DOHH2 (cell line): ENCODE results near the gene ADGRF3.

ENCODE experiments used
- H3F3A ChIP-seq: fragments of 200-600 bp; sonication (generic), shearing (Covaris generic); 2 replicates; pipeline ENCODE4 v1.6.0; 2016; ENCODE audit warnings: antibody characterized with exemption, mild to moderate bottlenecking; ENCODE audit not compliant: control insufficient read depth, insufficient read depth
- H3K27ac ChIP-seq: fragments of 200-600 bp; sonication (generic); 2 replicates; pipeline ENCODE4 v1.5.1; 2014; ENCODE audit warnings: low read depth, mild to moderate bottlenecking, low read length, moderate library complexity
- H3K27me3 ChIP-seq: fragments of 200-600 bp; sonication (generic); 2 replicates; pipeline ENCODE4 v1.6.1; 2014; ENCODE audit warnings: mild to moderate bottlenecking, low read length, mixed read lengths; ENCODE audit not compliant: control insufficient read depth
- H3K36me3 ChIP-seq: fragments of 200-600 bp; sonication (generic); 2 replicates; pipeline ENCODE4 v1.6.1; 2014; ENCODE audit warnings: mild to moderate bottlenecking, low read length, moderate library complexity, mixed read lengths; ENCODE audit not compliant: control insufficient read depth
- H3K4me1 ChIP-seq: fragments of 200-600 bp; sonication (generic); 2 replicates; pipeline ENCODE4 v1.6.1; 2014; ENCODE audit warnings: mild to moderate bottlenecking, low read length, mixed read lengths; ENCODE audit not compliant: control insufficient read depth
- H3K4me2 ChIP-seq: fragments of 200-600 bp; sonication (generic); 2 replicates; pipeline ENCODE4 v1.6.0; 2014; ENCODE audit warnings: mild to moderate bottlenecking, low read length, moderate library complexity
- H3K4me3 ChIP-seq: fragments of 200-600 bp; sonication (generic); 2 replicates; pipeline ENCODE4 v1.5.1; 2014; ENCODE audit warnings: mild to moderate bottlenecking, low read length, mixed read lengths
- H3K79me2 ChIP-seq: fragments of 200-600 bp; sonication (generic); 2 replicates; pipeline ENCODE4 v1.6.1; 2014; ENCODE audit warnings: mild to moderate bottlenecking, low read length, mixed read lengths; ENCODE audit not compliant: control insufficient read depth
- H3K9me2 ChIP-seq: fragments of 200-600 bp; sonication (generic); replicated peaks from 2 replicates; pipeline ENCODE4 v1.6.1; 2014; ENCODE audit warnings: mild to moderate bottlenecking, low read length, mixed read lengths; ENCODE audit not compliant: control insufficient read depth
- H3K9me3 ChIP-seq: fragments of 200-600 bp; sonication (generic); 2 replicates; pipeline ENCODE4 v1.6.1; 2014; ENCODE audit warnings: antibody characterized with exemption, low read length, mixed read lengths; ENCODE audit not compliant: control insufficient read depth, insufficient read depth
- H4K20me1 ChIP-seq: fragments of 200-600 bp; sonication (generic); 2 replicates; pipeline ENCODE4 v1.6.0; 2014; ENCODE audit warnings: low read depth, mild to moderate bottlenecking, antibody characterized with exemption, low read length, moderate library complexity; ENCODE audit not compliant: control insufficient read depth, insufficient read depth
- CTCF ChIP-seq: fragments of 200-600 bp; sonication (generic); IDR thresholded peaks from one replicate; pipeline ENCODE4 v1.5.1; 2014; ENCODE audit warnings: antibody characterized with exemption, mild to moderate bottlenecking, low read depth, low read length; ENCODE audit not compliant: poor library complexity, severe bottlenecking
- EZH2phosphoT487 ChIP-seq: fragments of 200-600 bp; sonication (generic); IDR thresholded peaks from 2 replicates; pipeline ENCODE4 v1.6.1; 2017; ENCODE audit warnings: borderline replicate concordance, mild to moderate bottlenecking, antibody characterized with exemption, low read length, moderate library complexity, mixed read lengths

Gene ADGRF3

GRCh38 chr2:26285931-26286330 is 60.7 kb downstream of the ADGRF3 start:
- H3K9me2 ChIP-seq: no peaks in the 10 kb centered on the region
- no peaks in the 10 kb centered on the region for H3K4me1 ChIP-seq
- H3K36me3 ChIP-seq: peaks cover 18% of the 10 kb centered on the region
- no peaks in the 10 kb centered on the region for H3K27me3 ChIP-seq
- H3K27ac ChIP-seq: no peak overlapping the region
- H3K79me2 ChIP-seq: no peaks in the 10 kb centered on the region
- no peak overlapping the region for H3K4me2 ChIP-seq
- H3F3A ChIP-seq: no peaks in the 10 kb centered on the region; the same call in 1 of the 2 replicates
- TF ChIP-seq EZH2phosphoT487: no peak
- TF ChIP-seq CTCF: no peak
- H3K4me3 ChIP-seq: no peak overlapping the region
- H3K9me3 ChIP-seq: no peaks in the 10 kb centered on the region
- no peaks in the 10 kb centered on the region for H4K20me1 ChIP-seq

- Histone ChIP-seq H3K79me2 (no peaks in the 10 kb centered on the region), H3K4me1 (no peaks in the 10 kb centered on the region), H3K4me2 (no peak overlapping the region), H3K9me3 (no peaks in the 10 kb centered on the region), H3K4me3 (no peak overlapping the region), H3F3A (no peaks in the 10 kb centered on the region), H4K20me1 (no peaks in the 10 kb centered on the region), H3K27me3 (no peaks in the 10 kb centered on the region), H3K27ac (no peak overlapping the region), H3K9me2 (no peaks in the 10 kb centered on the region), H3K36me3 (peaks cover 23% of the 10 kb centered on the region)
- TF ChIP-seq EZH2phosphoT487 (no peak), CTCF (no peak)
Measured at GRCh38 chr2:26284132-26284531, 62.5 kb downstream of the ADGRF3 start.

- Histone ChIP-seq H3K9me2 (no peaks in the 10 kb centered on the region), H3K4me1 (no peaks in the 10 kb centered on the region), H3K27ac (no peak overlapping the region), H3K4me2 (no peak overlapping the region), H3K79me2 (no peaks in the 10 kb centered on the region), H4K20me1 (no peaks in the 10 kb centered on the region), H3F3A (no peaks in the 10 kb centered on the region), H3K27me3 (no peaks in the 10 kb centered on the region), H3K4me3 (no peak overlapping the region), H3K36me3 (peaks cover 28% of the 10 kb centered on the region), H3K9me3 (no peaks in the 10 kb centered on the region)
- TF ChIP-seq CTCF (no peak), EZH2phosphoT487 (no peak)
Measured at GRCh38 chr2:26283606-26284005, 63.0 kb downstream of the ADGRF3 start.

- Histone ChIP-seq H4K20me1 (no peaks in the 10 kb centered on the region), H3K36me3 (peaks cover 29% of the 10 kb centered on the region), H3K4me1 (no peaks in the 10 kb centered on the region), H3K4me2 (no peak overlapping the region), H3F3A (no peaks in the 10 kb centered on the region), H3K79me2 (no peaks in the 10 kb centered on the region), H3K9me3 (no peaks in the 10 kb centered on the region), H3K27ac (no peak overlapping the region), H3K27me3 (no peaks in the 10 kb centered on the region), H3K4me3 (no peak overlapping the region), H3K9me2 (no peaks in the 10 kb centered on the region)
- no peak for TF ChIP-seq EZH2phosphoT487
- no peak for TF ChIP-seq CTCF
Measured at GRCh38 chr2:26281226-26281625, 65.4 kb downstream of the ADGRF3 start.
